M059J (cell line): ENCODE results near the gene PDE4A. TPM values are rescaled to one million over a fixed set of nuclear protein-coding genes. Genes with fewer than 3 reads are reported as not detected.
"Not testable (repeated sequence)": the region's sequence is repeated elsewhere in the genome, so short reads cannot be mapped to it uniquely, and the experiment has no call there.

Source experiments
- DNase-seq: peaks from one replicate; pipeline ENCODE4 v3.0.0-alpha.2; 2012; ENCODE audit warnings: low read depth
- total RNA-seq: library from RNA; depleted of rRNA; stranded (reverse); fragments of >200 nt; shearing (Covaris generic); gene quantifications from 2 replicates; pipeline ENCODE4 v1.2.3, GENCODE V29; 2014

PDE4A gene
- total RNA-seq, 1 experiment from 2014 or later: 2.3 TPM

DNA sequence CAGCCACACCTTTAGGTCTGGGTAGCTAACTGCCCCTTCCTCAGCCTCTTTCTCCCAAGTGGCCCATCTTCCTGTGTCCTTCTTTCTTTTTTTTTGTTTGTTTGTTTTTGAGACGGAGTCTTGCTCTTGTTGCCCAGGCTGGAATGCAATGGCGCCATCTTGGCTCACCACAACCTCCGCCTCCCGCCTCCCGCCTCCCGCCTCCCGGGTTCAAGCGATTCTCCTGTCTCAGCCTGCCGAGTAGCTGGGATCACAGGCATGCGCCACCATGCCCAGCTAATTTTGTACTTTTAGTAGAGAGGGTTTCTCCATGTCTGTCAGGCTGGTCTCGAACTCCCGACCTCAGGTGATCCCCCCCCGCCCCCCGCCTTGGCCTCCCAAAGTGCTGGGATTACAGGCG lies 41.7 kb downstream of the PDE4A start:
- DNase-seq: not testable (repeated sequence)

DNA sequence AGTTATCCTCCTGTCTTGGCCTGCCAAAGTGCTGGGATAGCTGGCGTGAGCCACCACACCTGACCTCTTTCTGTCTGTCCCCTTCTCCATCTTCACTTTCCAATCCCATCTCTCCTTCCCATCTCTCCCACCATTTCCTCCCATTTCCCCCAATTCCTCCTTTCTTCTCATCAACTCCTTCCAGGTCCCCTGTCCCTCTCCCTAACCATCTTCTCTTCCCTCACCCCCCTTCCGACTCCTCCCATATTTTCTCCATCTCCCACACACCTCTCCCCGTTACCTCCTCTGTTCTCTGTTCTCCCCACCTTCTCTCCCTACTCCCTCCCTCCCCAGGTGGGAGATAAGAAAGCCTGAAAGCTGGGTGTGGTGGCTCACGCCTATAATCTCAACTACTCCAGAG lies 42.2 kb downstream of the PDE4A start:
- DNase-seq: no peak

DNA sequence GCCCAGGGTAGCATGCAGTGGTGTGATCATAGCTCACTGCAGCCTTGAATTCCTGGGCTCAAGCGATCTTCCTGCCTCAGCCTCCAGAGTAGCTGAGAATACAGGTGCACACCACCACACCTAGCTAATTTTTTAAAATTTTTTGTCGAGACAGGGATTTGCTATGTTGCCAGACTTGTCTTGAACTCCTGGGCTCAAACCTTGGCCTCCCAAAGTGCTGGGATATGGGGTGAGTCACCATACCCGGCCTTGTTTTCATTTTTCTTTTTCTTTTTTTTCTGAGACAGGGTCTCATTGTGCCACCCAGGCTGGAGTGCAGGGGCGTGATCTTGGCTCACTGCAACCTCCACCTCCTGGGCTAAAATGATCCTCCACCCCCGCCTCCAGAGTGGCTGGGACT lies 44.1 kb downstream of the PDE4A start:
- no peak for DNase-seq

DNA sequence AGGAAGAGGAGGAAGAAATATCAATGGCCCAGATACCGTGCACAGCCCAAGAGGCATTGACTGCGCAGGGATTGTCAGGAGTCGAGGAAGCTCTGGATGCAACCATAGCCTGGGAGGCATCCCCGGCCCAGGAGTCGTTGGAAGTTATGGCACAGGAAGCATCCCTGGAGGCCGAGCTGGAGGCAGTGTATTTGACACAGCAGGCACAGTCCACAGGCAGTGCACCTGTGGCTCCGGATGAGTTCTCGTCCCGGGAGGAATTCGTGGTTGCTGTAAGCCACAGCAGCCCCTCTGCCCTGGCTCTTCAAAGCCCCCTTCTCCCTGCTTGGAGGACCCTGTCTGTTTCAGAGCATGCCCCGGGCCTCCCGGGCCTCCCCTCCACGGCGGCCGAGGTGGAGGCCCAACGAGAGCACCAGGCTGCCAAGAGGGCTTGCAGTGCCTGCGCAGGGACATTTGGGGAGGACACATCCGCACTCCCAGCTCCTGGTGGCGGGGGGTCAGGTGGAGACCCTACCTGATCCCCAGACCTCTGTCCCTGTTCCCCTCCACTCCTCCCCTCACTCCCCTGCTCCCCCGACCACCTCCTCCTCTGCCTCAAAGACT lies 46.9 kb downstream of the PDE4A start:
- no peak for DNase-seq

DNA sequence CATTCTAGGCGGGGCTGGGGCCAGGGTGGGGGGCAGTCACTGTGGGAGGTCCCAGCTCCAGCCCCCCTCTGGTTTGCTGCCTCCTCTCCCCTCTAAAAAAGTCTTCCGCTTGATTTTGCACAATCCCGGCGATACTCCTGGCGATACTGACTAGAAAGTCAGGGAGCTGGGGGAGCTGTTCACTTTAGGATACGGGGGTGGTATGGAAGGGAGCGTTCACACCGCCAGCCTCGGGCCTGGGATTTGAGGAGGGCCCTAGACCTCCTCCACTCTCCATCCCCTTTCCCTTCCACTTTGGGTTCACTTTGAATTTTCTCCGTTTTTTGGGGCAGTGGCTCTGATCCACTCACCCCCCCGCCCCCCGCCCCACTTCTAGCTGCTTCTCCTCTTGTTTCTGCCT lies 47.8 kb downstream of the PDE4A start:
- DNase-seq: no peak

DNA sequence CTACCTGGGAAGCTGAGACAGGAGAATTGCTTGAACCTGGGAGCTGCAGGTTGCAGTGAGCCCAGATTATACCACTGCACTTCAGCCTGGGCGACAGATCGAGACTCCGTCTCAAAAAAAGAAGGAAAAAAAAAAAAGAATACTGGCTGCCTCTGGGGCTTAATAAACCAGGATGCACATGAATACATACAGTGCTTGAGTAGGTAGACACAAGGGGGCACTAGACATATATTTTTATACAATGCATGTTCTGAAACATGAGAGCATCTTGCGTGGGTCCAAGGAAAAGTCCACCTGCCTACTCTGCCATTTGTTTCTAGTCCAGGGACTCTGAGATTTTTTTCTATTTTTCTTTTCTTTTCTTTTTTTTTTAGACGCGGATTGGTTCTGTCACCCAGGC lies 51.6 kb downstream of the PDE4A start:
- DNase-seq: peak; percentile 55

DNA sequence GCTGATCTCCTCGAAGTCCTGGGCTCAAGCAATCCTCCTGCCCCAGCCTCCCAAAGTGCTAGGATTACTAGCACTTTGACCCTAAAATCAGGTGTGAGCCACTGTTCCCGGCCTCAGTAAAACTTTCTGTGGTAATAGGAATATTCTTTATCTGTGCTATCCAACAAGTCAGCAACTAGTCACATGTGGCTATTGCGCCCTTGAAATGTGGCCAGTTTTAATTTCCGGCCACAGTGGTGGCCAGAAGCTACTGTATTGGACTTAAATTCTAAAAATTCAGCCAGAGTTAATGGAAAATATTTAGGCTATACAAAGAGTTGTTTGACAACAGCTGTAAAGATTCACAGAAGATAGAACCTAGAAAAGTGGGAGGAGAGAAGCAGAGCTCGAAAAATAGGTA lies 52.9 kb downstream of the PDE4A start:
- no peak for DNase-seq

DNA sequence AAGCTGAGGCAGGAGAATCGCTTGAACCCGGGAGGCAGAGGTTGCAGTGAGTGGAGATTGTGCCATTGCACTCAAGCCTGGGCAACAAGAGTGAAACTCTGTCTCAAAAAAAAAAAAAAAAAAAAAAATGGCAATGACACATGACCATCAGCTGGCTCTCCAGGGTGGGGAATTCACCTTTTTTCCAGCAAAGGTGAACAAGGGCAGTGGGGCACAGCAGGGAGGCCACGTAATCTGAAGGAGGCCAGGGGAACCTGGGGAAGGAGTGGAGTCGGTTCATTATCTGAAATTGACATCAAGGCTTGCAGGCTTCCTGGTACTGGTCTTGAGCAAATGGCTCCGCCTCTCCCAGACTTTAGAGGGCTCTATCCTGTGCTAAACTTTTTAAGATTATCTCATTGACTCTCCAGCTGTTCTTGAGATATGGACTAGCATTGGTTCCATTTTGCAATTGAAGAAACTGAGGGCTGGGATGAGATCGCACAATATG lies 54.7 kb downstream of the PDE4A start:
- no peak for DNase-seq

DNA sequence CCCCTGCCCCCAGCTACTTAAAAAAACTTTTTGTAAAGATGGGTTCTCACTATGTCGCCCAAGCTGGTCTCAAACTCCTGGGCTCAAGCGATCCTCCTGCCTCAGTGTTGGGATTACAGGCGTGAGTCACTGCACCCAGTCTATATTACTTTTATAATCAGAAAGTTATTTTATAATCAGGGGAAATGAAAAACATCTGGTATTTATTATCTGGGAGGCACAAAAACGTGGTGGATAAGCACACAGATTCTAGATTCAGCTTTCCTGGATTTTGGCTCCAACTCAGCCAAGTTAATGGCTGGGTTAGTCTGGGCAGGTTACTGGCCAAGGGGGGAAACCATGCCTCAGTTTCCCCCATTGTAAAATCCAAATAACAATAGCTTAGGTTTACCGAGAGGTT lies 58.1 kb downstream of the PDE4A start:
- peak; percentile 10 for DNase-seq

DNA sequence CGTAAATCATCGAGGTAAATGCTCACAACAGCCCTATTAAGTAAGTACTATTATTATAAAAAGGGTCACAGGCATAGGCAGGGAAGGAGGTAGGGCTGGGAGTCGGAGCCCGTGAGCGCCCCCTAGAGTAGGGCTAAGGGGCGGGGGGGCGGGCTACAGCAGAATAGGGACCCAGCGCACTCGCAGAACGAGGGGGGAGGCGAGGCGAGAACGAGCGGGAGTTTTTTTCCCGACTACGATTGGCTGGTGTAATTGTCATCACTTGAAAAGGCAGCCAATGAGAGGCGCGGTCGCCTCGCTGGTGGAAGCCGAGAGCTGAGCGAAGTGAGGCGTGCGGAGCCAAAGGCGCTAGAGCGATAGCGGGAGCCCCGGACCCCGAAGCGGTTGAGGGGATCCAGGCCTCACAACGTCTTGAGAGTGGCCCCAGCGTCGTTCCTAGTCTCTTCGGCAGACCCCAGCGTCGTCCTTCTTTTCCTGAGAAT lies 58.6 kb downstream of the PDE4A start:
- DNase-seq: peak; percentile 94

DNA sequence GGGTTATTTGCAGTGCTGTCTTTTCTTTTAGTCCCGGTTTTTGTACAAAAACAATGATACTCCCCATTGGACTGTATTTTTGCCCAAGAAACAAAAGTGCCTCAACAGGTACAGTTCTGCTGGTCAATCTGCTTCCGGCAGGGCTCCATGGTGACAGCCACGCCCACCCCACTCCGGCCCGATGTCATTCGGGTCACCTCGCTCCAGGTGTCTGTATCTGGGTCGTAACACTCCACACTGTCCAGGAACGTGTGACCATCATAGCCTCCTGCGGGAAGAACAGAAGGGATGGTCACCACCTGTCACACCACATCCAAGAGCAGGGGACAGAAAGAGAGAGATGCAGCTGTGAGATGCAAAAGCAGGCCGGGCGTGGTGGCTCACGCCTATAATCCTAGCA lies 66.2 kb downstream of the PDE4A start:
- DNase-seq: no peak

DNA sequence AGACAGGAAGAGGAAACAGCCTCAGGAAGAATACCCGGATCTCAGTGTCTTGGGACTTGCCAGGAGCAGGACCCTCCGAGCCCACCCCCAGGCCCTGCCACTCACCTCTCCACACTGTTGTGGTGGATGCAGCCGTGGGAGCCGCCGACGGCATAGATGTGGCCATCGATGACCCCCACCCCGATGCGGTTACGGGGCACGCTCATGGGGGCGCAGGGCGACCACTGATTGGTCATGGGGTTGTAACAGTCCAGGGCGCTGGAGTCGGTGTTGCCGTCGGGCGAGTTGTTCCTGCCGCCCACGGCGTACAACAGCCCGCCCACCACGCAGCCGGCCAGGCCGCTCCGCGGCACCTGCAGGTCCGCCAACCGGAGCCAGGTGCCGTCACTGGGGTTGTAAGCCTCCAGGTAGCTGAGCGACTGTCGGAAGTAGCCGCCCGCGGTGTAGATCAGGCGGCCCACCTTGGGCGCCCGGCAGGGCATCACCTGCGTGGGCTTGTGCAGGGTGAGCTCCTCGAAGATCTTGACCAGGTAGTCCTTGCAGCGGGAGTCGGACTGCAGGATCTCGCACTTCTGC lies 71.2 kb downstream of the PDE4A start:
- no peak for DNase-seq

DNA sequence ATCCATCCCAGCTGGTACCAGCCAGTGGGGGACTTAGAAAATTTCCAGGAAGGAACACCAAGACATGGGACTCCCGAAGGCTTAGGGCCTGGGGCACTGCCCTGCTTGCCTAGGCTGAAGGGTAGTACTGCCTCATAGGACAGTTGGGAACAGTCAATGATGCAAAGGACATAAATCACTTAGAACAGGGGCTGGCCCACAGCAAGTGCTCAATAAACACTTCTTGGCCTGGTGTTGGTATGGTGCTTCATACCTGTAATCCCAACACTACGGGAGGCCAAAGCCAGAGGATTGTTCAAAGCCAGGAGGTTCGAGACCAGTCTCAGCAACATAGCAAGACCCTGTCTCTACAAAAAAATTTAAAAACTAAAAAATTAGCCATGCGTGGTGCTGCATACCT lies 77.0 kb downstream of the PDE4A start:
- DNase-seq: no peak

DNA sequence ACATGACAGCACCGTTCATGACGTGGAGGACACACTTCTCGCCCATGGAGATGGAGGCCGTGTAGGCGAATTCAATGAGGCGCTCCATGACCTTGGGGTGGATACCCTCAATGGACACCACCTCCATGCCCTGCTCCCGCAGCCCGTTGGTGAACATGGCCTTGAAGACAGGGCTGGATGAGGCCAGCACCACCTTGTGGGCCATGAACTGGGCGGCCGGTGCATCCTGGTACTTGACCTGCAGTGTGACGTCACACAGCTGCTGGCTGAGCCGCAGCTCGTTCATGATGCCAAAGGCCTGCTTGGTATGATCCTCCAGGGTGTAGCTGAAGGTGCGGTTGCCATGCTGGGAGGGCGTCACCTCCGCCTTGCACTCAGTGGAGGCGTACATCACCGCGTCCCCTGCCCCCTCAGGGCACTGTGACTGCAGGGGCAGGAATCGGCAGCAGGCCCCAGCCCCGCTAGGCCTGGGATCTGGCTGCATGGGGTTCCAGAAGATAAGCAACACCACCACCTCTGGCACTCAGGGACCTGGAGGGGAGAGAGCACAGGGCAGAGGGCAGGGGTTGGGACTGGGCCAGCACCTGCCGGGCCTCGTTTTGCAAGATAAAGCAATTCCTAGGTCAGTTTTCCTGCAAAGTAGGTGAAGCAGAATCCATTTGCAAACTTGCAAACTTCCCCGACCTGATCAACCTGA lies 79.4 kb downstream of the PDE4A start:
- no peak for DNase-seq

DNA sequence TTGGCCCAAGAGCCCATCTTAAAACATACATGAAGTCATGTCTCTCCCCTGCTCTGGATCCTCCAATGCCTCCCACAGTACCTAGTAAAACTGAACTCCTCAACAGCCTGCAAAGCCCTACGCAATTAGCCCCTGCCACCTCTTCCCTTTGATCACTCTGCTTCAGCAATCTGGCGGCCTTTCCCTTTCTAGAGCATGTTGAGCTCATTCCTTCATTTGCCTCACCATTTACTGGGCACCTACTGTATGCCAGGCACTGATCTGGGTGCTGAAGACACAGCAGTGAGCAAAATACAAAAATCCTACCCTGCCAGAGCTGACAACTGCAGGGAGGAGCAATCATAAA lies 79.9 kb downstream of the PDE4A start:
- DNase-seq: no peak

DNA sequence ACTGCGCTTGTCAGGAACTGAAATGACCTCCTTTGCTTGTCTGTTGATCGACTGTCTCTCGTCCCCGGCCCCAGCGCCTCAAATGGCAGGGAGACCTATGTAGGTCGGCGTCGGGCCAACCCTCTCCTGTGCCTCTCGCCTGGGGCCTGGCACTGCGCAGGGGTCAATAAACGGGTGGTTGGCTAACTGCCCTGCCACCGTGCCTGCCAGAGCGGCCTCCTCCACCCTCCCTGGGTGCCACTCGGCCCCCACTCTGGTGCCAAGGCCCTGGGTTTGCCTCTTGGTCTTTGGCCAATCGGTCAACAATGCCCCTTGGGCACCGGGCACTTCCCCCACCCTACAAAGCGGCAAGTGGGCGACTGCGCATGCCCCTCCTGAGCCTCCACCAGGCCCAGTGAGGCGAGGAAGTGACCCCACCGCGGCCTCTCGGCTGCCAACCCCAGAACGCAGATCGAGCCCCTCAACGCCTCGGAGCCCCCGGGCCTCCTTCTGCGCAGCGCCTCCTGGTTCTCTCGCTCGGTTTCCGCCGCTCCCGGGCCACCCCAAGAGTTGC lies 81.7 kb downstream of the PDE4A start:
- DNase-seq: peak; percentile 74

DNA sequence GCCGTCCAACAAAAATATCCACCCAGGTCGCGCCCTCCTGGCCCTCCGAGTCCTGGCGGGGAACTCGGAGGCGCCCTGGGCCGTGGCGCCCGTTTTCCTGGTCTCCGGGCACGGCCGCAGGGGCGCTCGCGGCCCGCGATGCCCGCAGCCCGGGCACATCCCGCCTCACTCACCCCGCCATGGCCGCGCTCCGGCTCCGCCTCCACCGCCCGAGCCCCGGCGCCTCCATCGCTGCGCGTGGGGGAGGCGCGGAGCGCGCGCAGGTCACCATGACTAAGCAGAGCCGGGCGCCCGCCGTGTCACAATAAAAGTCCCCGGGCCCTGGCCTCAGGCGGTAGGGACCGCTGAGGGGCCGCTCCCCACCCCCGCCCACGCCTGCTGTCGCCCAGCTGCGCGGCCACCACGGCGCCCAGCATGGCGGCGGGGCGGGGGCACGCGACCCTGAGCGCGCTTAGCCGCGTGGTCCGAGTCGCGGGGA lies 82.2 kb downstream of the PDE4A start:
- peak; percentile 86 for DNase-seq

DNA sequence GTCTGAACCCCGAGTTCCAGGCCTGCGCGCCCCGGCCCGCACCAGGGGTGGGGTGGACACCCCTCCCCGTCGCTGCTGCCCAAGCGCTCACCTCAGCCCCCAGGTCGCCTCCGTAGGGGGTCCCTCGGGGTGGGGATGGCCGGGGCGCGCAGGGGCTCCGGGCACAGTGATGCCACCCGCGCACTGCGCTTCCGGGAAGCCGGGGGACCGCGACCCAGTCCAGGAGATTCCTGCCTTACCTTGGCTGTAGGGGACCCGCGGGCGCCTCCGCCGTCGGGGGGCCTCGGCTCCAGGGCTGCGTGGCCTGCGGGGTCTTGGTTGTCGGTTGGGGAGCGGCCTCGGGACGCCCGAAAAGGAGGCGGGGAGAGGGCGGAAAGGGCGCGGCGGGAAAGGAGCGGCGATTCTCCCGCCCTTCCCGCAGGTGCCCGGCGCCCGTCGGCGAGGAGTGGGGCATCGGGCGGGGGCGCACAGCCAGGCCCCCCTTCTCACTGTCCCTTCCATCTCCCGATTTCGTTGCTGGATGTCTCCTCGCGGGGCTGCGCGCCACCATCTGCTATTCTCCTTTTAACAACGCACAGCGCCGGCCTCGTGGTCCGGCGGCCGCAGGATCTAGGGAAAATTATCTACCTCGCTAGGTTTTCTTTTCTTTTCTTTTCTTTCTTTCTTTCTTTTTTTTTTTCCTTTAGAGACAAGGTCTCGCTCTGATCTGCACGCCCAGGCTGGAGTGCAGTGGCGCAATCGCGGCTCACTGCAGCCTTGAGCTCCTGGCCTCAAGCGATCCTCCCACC lies 82.9 kb downstream of the PDE4A start, which contains the start of gene KEAP1:
KEAP1 (minus strand) TSS at position 355 of the 788 bp plus-strand sequence. CDS start 3,323 bp downstream, outside the sequence.
- peak; percentile 26 for DNase-seq

DNA sequence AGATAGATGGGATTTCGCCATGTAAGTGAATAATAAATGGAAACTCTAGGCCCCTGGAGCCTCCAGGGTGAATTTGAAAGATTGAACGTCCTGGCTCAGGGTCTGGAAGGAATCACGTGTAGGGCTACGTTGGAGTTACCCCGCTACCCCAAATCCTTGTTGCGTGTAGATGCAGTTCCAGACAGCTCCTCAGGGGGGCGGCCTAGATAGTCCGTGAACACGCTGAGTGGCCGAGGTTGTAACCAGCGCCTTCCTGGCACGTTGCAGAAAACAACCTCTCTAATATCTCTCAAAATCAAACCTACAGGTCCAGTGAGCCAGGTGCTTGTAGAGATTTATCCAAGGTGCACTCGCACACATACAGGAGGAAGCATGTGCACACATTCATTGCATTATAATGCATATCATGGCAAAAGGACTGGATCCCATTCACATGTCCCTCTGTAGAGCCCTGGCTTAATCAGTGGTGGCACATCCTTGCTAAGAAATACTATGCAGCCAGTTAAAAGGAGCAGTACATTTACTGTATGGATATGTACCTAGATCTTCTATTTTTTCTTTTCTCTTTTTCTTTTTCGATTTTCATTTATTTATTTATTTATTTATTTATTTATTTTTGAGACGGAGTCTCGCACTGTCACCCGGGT lies 85.4 kb downstream of the PDE4A start:
- peak; percentile 24 for DNase-seq

DNA sequence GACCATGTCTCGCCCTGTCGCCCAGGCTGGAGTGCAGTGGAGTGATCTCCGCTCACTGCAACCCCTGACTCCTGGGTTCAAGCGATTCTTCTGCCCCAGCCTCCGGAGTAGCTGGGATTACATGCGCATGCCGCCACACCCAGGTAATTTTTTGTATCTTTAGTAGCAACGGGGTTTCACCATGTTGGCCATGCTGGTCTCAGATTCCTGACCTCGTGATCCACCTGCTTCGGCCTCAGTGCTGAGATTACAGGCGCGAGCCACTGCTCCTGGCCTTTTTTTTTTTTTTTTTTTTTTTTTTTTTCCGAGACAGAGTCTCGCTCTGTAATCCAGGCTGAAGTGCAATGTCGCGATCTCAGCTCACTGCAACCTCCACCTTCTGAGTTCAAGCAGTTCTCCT lies 87.7 kb downstream of the PDE4A start:
- DNase-seq: no peak

DNA sequence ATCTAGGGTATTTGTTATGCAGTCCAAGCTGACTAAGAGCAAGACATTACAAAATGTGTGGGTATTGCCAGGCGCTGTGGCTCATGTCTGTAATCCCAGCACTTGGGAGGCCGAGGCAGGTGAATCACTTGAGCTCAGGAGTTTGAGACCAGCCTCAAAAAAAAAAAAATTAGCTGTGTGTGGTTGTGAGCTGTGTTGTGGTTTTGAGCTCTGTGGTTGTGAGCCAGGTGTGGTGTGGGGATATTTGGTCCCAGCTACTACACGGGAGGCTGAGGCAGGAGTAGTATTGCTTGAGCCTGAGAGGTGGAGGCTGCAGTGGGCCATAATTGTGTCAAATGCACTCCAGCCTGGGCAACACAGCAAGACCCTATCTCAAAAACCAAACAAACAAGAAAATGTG lies 88.4 kb downstream of the PDE4A start:
- DNase-seq: peak; percentile 46
